Measurements from ENCODE around the gene TIPARP.
"Not testable (repeated sequence)": the region's sequence is repeated elsewhere in the genome, so short reads cannot be mapped to it uniquely, and the experiment has no call there.

Gene TIPARP

GRCh38 chr3:156734661-156735060, 60.3 kb downstream of the TIPARP start:
- in situ Hi-C loops (cut with MboI; ENCODE audit: low sequenced_read_pairs) = not testable (repeated sequence)

GRCh38 chr3:156735471-156735870, 61.1 kb downstream of the TIPARP start:
- in situ Hi-C loops (cut with MboI; ENCODE audit: low sequenced_read_pairs) = no loop called here

GRCh38 chr3:156737049-156737448, 62.7 kb downstream of the TIPARP start:
- in situ Hi-C loops (cut with MboI; ENCODE audit: low sequenced_read_pairs) = not testable (repeated sequence)

- in situ Hi-C loops (cut with MboI; ENCODE audit: low sequenced_read_pairs) = no loop called here
These were observed 63.9 kb downstream of the TIPARP start for GRCh38 chr3:156738251-156738650.

- in situ Hi-C loops (cut with MboI; ENCODE audit: low sequenced_read_pairs) = no loop called here
These were observed 65.6 kb downstream of the TIPARP start for GRCh38 chr3:156739976-156740375.

- in situ Hi-C loops (cut with MboI; ENCODE audit: low sequenced_read_pairs) = not testable (repeated sequence)
These were observed 66.2 kb downstream of the TIPARP start for GRCh38 chr3:156740581-156740980.

GRCh38 chr3:156741935-156742334, 67.5 kb downstream of the TIPARP start:
- in situ Hi-C loops (cut with MboI; ENCODE audit: low sequenced_read_pairs) = no loop called here

- in situ Hi-C loops (cut with MboI; ENCODE audit: low sequenced_read_pairs) = no loop called here
These were observed 68.0 kb downstream of the TIPARP start for GRCh38 chr3:156742401-156742800.

- in situ Hi-C loops (cut with MboI; ENCODE audit: low sequenced_read_pairs) = no loop called here
These were observed 69.5 kb downstream of the TIPARP start for GRCh38 chr3:156743859-156744258.

GRCh38 chr3:156744631-156745030, 70.2 kb downstream of the TIPARP start:
- in situ Hi-C loops (cut with MboI; ENCODE audit: low sequenced_read_pairs) = no loop called here

- in situ Hi-C loops (cut with MboI; ENCODE audit: low sequenced_read_pairs) = no loop called here
These were observed 71.4 kb downstream of the TIPARP start for GRCh38 chr3:156745766-156746165.

GRCh38 chr3:156747046-156747445, 72.7 kb downstream of the TIPARP start:
- in situ Hi-C loops (cut with MboI; ENCODE audit: low sequenced_read_pairs) = no loop called here

GRCh38 chr3:156749244-156749643, 74.9 kb downstream of the TIPARP start:
- in situ Hi-C loops (cut with MboI; ENCODE audit: low sequenced_read_pairs) = no loop called here

- in situ Hi-C loops (cut with MboI; ENCODE audit: low sequenced_read_pairs) = no loop called here
These were observed 75.9 kb downstream of the TIPARP start for GRCh38 chr3:156750191-156750873.

- in situ Hi-C loops (cut with MboI; ENCODE audit: low sequenced_read_pairs) = no loop called here
These were observed 76.5 kb downstream of the TIPARP start for GRCh38 chr3:156750874-156751245.

GRCh38 chr3:156751461-156752025, 77.2 kb downstream of the TIPARP start:
- in situ Hi-C loops (cut with MboI; ENCODE audit: low sequenced_read_pairs) = no loop called here
